HepG2 (cell line): ENCODE results near the gene DEFB129. TPM values are rescaled to one million over a fixed set of nuclear protein-coding genes. Genes with fewer than 3 reads are reported as not detected.

Experiments used
- FLYWCH1 ChIP-seq: sonication (generic); formaldehyde crosslinking; IDR thresholded peaks from 2 replicates; pipeline ENCODE4 v1.8.1; 2023; ENCODE audit warnings: mild to moderate bottlenecking, missing genetic modification reagents
- KDM4B ChIP-seq: sonication (generic); formaldehyde crosslinking; IDR thresholded peaks from 2 replicates; pipeline ENCODE4 v1.4.0; 2020; ENCODE audit warnings: missing genetic modification reagents
- PLRG1 ChIP-seq: fragments of 450-650 bp; conservative IDR thresholded peaks from 2 replicates; pipeline ENCODE4 v1.6.1; 2016
- PTBP1 ChIP-seq: fragments of 200-400 bp; formaldehyde crosslinking; IDR thresholded peaks from 2 replicates; pipeline ENCODE4 v1.6.1; 2018; ENCODE audit warnings: low read length, low read depth; ENCODE audit not compliant: poor library complexity, severe bottlenecking
- SAFB2 ChIP-seq: sonication (generic); formaldehyde crosslinking; IDR thresholded peaks from 2 replicates; pipeline ENCODE4 v1.5.1; 2020; ENCODE audit warnings: missing genetic modification reagents, low read depth, mild to moderate bottlenecking, borderline replicate concordance
- SMARCC2 ChIP-seq: fragments of 450-650 bp; IDR thresholded peaks from 2 replicates; pipeline ENCODE4 v1.6.1; 2017; ENCODE audit warnings: antibody characterized with exemption, mild to moderate bottlenecking
- SSRP1 ChIP-seq: IDR thresholded peaks from 2 replicates; pipeline ENCODE4 v1.6.1; 2016; ENCODE audit warnings: control low read depth
- ZNF367 ChIP-seq: sonication (generic); formaldehyde crosslinking; IDR thresholded peaks from 2 replicates; pipeline ENCODE4 v1.4.0; 2020; ENCODE audit warnings: missing genetic modification reagents, borderline replicate concordance
- ZNF468 ChIP-seq: sonication (generic); formaldehyde crosslinking; IDR thresholded peaks from 2 replicates; pipeline ENCODE4 v1.8.0; 2022; ENCODE audit warnings: mild to moderate bottlenecking, moderate library complexity, missing genetic modification reagents
- ZNF766 ChIP-seq: sonication (generic); formaldehyde crosslinking; IDR thresholded peaks from 2 replicates; pipeline ENCODE4 v1.5.0; 2020; ENCODE audit warnings: missing genetic modification reagents, borderline replicate concordance
- ZNF772 ChIP-seq: sonication (generic); formaldehyde crosslinking; IDR thresholded peaks from 2 replicates; pipeline ENCODE4 v1.5.0; 2020; ENCODE audit warnings: mild to moderate bottlenecking, missing genetic modification reagents
- polyA plus RNA-seq, 8 experiments: library from polyadenylated mRNA; depleted of rRNA in 3 of 8; stranded (reverse) in 7 of 8; unstranded in 1 of 8; fragments of >200 nt; fragmentation: Illumina TruSeq in 4 of 8; extraction: Trizol in 4 of 8; gene quantifications; 2 replicates each; pipeline versions ENCODE4 v1.2.1 to v1.2.3, GENCODE V29; 2011 to 2016; ENCODE audit warnings: low read depth in 4 of 8, missing spikeins in 1 of 8, mixed read lengths in 1 of 8; ENCODE audit not compliant: insufficient read depth in 1 of 8
- total RNA-seq, 5 experiments: library from RNA; depleted of rRNA; stranded (reverse); fragments of >200 nt; fragmentation: Illumina TruSeq; extraction: Trizol; gene quantifications; 2 replicates each; pipeline ENCODE4 v1.2.3, GENCODE V29; 2016; ENCODE audit warnings: low read depth in 1 of 5
- TF ChIP-seq, protein P1 (sequence below), 2 experiments: sonication (generic) in 1 of 2; formaldehyde crosslinking in 1 of 2; IDR thresholded peaks; 2 replicates each; pipeline versions ENCODE4 v1.4.0 to v1.6.1; 2016 to 2020; ENCODE audit warnings: borderline replicate concordance in 1 of 2, low read depth in 1 of 2, mild to moderate bottlenecking in 1 of 2, missing genetic modification reagents in 1 of 2
- TF ChIP-seq, protein P2 (sequence below): sonication (generic); formaldehyde crosslinking; IDR thresholded peaks from 2 replicates; pipeline ENCODE4 v1.4.0; 2020; ENCODE audit warnings: mild to moderate bottlenecking, missing genetic modification reagents
- TF ChIP-seq, protein P3 (sequence below): sonication (generic); formaldehyde crosslinking; IDR thresholded peaks from 2 replicates; pipeline ENCODE4 v1.4.0; 2020; ENCODE audit warnings: mild to moderate bottlenecking, low read depth, missing genetic modification reagents
- TF ChIP-seq, protein P4 (sequence below): sonication (generic); formaldehyde crosslinking; IDR thresholded peaks from 2 replicates; pipeline ENCODE4 v1.4.0; 2020; ENCODE audit warnings: missing genetic modification reagents
- TF ChIP-seq, protein P5 (sequence below): sonication (generic); formaldehyde crosslinking; IDR thresholded peaks from 2 replicates; pipeline ENCODE4 v1.4.0; 2020; ENCODE audit warnings: missing genetic modification reagents

Gene DEFB129
- total and polyA plus RNA-seq, 2 of the 13 experiments (the other 11 are each of a cell fraction or from before 2014, with no cell fraction given): not detected

DNA sequence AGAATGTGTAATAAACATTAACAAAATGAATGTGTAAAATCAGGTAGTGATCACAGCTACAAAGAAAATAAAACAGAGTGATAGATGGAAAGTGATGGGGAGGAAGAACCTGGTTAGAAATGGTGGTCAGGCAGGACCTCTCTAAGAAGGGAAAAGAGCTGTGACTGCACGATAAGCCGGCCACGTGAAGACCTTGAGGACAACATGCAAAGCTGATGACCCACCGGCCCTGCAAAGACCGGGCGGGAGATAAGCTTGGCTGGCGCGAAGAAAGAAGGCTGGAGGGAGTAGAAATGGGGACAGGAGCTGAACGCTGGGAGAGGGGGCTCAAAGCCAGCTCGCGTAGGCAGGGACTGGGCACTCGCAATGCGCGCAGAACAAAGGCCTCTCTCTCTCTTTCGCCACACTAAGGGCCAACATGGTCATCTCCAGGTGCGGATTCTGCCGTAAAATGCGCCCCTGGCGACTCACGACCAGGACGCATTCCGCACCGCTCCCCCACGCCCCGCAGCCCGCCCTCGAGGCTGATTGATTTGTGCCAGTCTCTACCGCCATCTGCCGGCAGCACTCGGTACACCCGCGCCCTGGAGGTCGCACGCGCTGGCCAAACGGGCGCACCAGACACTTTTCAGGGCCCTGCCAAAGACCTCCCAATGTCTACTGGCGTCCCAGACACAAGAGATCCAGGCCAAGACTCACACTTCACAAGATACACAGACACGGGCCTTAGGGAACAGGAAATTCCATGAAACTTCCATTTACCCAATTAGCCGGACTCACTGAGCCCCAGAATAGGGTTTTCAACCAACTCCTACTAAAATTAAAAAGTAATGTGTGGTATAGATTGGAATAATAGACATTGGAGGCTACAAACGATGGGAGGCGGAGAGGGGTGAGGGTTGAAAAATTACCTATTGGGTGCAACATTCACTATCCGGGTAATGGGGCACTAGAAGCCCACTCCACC, 39.8 kb downstream of the DEFB129 start (continued):
- TF ChIP-seq, protein P1, sequence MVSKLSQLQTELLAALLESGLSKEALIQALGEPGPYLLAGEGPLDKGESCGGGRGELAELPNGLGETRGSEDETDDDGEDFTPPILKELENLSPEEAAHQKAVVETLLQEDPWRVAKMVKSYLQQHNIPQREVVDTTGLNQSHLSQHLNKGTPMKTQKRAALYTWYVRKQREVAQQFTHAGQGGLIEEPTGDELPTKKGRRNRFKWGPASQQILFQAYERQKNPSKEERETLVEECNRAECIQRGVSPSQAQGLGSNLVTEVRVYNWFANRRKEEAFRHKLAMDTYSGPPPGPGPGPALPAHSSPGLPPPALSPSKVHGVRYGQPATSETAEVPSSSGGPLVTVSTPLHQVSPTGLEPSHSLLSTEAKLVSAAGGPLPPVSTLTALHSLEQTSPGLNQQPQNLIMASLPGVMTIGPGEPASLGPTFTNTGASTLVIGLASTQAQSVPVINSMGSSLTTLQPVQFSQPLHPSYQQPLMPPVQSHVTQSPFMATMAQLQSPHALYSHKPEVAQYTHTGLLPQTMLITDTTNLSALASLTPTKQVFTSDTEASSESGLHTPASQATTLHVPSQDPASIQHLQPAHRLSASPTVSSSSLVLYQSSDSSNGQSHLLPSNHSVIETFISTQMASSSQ (IDR thresholded peaks at IDR 0.05; ENCODE audit: low read depth): no peak
- TF ChIP-seq, protein P1 (CRISPR knock-in tag; IDR thresholded peaks at IDR 0.05; ENCODE audit: borderline replicate concordance): peak; percentile 75
- TF ChIP-seq, protein P2, sequence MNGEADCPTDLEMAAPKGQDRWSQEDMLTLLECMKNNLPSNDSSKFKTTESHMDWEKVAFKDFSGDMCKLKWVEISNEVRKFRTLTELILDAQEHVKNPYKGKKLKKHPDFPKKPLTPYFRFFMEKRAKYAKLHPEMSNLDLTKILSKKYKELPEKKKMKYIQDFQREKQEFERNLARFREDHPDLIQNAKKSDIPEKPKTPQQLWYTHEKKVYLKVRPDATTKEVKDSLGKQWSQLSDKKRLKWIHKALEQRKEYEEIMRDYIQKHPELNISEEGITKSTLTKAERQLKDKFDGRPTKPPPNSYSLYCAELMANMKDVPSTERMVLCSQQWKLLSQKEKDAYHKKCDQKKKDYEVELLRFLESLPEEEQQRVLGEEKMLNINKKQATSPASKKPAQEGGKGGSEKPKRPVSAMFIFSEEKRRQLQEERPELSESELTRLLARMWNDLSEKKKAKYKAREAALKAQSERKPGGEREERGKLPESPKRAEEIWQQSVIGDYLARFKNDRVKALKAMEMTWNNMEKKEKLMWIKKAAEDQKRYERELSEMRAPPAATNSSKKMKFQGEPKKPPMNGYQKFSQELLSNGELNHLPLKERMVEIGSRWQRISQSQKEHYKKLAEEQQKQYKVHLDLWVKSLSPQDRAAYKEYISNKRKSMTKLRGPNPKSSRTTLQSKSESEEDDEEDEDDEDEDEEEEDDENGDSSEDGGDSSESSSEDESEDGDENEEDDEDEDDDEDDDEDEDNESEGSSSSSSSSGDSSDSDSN (CRISPR knock-in tag): peak; percentile 88
- TF ChIP-seq PLRG1: no peak
- no peak for TF ChIP-seq ZNF468 (CRISPR knock-in tag)
- TF ChIP-seq SSRP1 (CRISPR knock-in tag): peak; percentile 81
- peak; percentile 94 for TF ChIP-seq PTBP1
- peak; percentile 90 for TF ChIP-seq ZNF766 (CRISPR knock-in tag)
- TF ChIP-seq, protein P3, sequence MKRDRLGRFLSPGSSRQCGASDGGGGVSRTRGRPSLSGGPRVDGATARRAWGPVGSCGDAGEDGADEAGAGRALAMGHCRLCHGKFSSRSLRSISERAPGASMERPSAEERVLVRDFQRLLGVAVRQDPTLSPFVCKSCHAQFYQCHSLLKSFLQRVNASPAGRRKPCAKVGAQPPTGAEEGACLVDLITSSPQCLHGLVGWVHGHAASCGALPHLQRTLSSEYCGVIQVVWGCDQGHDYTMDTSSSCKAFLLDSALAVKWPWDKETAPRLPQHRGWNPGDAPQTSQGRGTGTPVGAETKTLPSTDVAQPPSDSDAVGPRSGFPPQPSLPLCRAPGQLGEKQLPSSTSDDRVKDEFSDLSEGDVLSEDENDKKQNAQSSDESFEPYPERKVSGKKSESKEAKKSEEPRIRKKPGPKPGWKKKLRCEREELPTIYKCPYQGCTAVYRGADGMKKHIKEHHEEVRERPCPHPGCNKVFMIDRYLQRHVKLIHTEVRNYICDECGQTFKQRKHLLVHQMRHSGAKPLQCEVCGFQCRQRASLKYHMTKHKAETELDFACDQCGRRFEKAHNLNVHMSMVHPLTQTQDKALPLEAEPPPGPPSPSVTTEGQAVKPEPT (CRISPR knock-in tag): peak; percentile 88
- no peak for TF ChIP-seq FLYWCH1 (CRISPR knock-in tag)
- peak; percentile 65 for TF ChIP-seq KDM4B (CRISPR knock-in tag)
- TF ChIP-seq, protein P4, sequence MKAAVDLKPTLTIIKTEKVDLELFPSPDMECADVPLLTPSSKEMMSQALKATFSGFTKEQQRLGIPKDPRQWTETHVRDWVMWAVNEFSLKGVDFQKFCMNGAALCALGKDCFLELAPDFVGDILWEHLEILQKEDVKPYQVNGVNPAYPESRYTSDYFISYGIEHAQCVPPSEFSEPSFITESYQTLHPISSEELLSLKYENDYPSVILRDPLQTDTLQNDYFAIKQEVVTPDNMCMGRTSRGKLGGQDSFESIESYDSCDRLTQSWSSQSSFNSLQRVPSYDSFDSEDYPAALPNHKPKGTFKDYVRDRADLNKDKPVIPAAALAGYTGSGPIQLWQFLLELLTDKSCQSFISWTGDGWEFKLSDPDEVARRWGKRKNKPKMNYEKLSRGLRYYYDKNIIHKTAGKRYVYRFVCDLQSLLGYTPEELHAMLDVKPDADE (CRISPR knock-in tag): peak; percentile 92; the same call in 1 of the 2 replicates
- TF ChIP-seq, protein P5, sequence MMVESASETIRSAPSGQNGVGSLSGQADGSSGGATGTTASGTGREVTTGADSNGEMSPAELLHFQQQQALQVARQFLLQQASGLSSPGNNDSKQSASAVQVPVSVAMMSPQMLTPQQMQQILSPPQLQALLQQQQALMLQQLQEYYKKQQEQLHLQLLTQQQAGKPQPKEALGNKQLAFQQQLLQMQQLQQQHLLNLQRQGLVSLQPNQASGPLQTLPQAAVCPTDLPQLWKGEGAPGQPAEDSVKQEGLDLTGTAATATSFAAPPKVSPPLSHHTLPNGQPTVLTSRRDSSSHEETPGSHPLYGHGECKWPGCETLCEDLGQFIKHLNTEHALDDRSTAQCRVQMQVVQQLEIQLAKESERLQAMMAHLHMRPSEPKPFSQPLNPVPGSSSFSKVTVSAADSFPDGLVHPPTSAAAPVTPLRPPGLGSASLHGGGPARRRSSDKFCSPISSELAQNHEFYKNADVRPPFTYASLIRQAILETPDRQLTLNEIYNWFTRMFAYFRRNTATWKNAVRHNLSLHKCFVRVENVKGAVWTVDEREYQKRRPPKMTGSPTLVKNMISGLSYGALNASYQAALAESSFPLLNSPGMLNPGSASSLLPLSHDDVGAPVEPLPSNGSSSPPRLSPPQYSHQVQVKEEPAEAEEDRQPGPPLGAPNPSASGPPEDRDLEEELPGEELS (CRISPR knock-in tag): peak; percentile 73
- peak; percentile 94 for TF ChIP-seq ZNF772 (CRISPR knock-in tag)
- 0 out of 2 replicates have a peak, but pooled peaks have one; percentile 45 for TF ChIP-seq SAFB2 (CRISPR knock-in tag)
- TF ChIP-seq SMARCC2: no peak
- peak; percentile 44; the same call in 1 of the 2 replicates for TF ChIP-seq ZNF367 (CRISPR knock-in tag)
